HepG2 (cell line): ENCODE results near the gene RERE. TPM values are rescaled to one million over a fixed set of nuclear protein-coding genes. Genes with fewer than 3 reads are reported as not detected.

Experiments used
- ATAC-seq: fragments of 200-7000 bp; cut with Tn5 transposase; 3 replicates; pipeline ENCODE4 v1.9.1; 2020; ENCODE audit warnings: mild to moderate bottlenecking, moderate library complexity
- BruUV-seq: library from RNA; stranded (reverse); fragments of 400-500 nt; replicated peaks from 2 replicates; lab custom pipeline; 2021; lab: Mats Ljungman, UMichigan
- CTCF ChIA-PET: fragments of 300-600 bp; formaldehyde crosslinking; extraction: SDS; loops from one replicate; lab custom pipeline; 2021; ENCODE audit warnings: low total read pairs, inconsistent platforms, low intra/inter-chr PET ratio; lab: Yijun Ruan, JAX
- POLR2A ChIA-PET: fragments of 350-600 bp; sonication (Branson Sonifier 250); formaldehyde crosslinking; loops from one replicate; lab custom pipeline; 2020; ENCODE audit warnings: antibody characterized with exemption, inconsistent platforms; lab: Yijun Ruan, JAX
- DNase-seq: peaks from one replicate; pipeline ENCODE4 v3.0.0-alpha.2; 2015; ENCODE audit warnings: low spot score
- FAIRE-seq: peaks from 3 replicates; lab custom pipeline; 2011; peaks lifted over from hg19 to GRCh38; lab: Jason Lieb, UNC
- H2AFZ ChIP-seq: one replicate; pipeline ENCODE4 v1.6.1; 2011; ENCODE audit warnings: low read length, inconsistent platforms
- H3K27ac ChIP-seq: fragments of 300-600 bp; 3 replicates; pipeline ENCODE4 v1.8.0; 2011; ENCODE audit warnings: mixed run types, mild to moderate bottlenecking, mixed read lengths, low read length, inconsistent platforms; ENCODE audit not compliant: insufficient read depth; ENCODE audit errors: extremely low read length
- H3K27me3 ChIP-seq, 2 experiments: fragments of 200-600 bp in 1 of 2; 2 replicates in 1 of 2; 3 replicates in 1 of 2; pipeline versions ENCODE4 v1.6.0 to v1.8.0; 2011; ENCODE audit warnings: low read length in 2 of 2, mild to moderate bottlenecking in 2 of 2, moderate library complexity in 2 of 2, inconsistent platforms in 1 of 2; ENCODE audit not compliant: insufficient read depth in 2 of 2, control insufficient read depth in 1 of 2
- H3K36me3 ChIP-seq, 2 experiments: fragments of 200-600 bp in 1 of 2; replicated peaks in 1 of 2; 2 replicates in 1 of 2; 3 replicates in 1 of 2; pipeline versions ENCODE4 v1.5.1 to v1.8.0; 2011; ENCODE audit warnings: low read length in 2 of 2, inconsistent platforms in 1 of 2; ENCODE audit not compliant: insufficient read depth in 2 of 2, control insufficient read depth in 1 of 2
- H3K4me1 ChIP-seq: 2 replicates; pipeline ENCODE4 v1.5.1; 2012; ENCODE audit warnings: low read length, inconsistent platforms; ENCODE audit not compliant: insufficient read depth
- H3K4me2 ChIP-seq: 2 replicates; pipeline ENCODE4 v1.6.0; 2011; ENCODE audit warnings: low read depth, low read length, inconsistent platforms
- H3K4me3 ChIP-seq, 3 experiments: fragments of 200-600 bp in 1 of 3; sonication (generic), shearing (Covaris generic) in 1 of 3; replicated peaks in 1 of 3; 2 replicates each; pipeline ENCODE4 v1.5.1; 2011 to 2016; ENCODE audit warnings: low read length in 3 of 3, inconsistent platforms in 2 of 3, low read depth in 2 of 3, mild to moderate bottlenecking in 2 of 3, control low read depth in 1 of 3, mixed read lengths in 1 of 3; ENCODE audit not compliant: insufficient read depth in 1 of 3
- H3K79me2 ChIP-seq: one replicate; pipeline ENCODE4 v1.6.1; 2011; ENCODE audit warnings: low read length, inconsistent platforms; ENCODE audit not compliant: insufficient read depth
- H3K9ac ChIP-seq: 2 replicates; pipeline ENCODE4 v1.6.0; 2011; ENCODE audit warnings: mild to moderate bottlenecking, low read depth, low read length, inconsistent platforms; ENCODE audit not compliant: insufficient read depth
- H3K9me3 ChIP-seq: 2 replicates; pipeline ENCODE4 v1.5.1; 2012; ENCODE audit warnings: mild to moderate bottlenecking, low read length
- H4K20me1 ChIP-seq: 2 replicates; pipeline ENCODE4 v1.6.0; 2011; ENCODE audit warnings: inconsistent platforms, mild to moderate bottlenecking, low read length, moderate library complexity; ENCODE audit not compliant: insufficient read depth
- ARID5B ChIP-seq: IDR thresholded peaks from 2 replicates; pipeline ENCODE4 v1.4.0; 2020; ENCODE audit warnings: mild to moderate bottlenecking, missing genetic modification reagents
- BORCS8-MEF2B ChIP-seq: sonication (generic); formaldehyde crosslinking; IDR thresholded peaks from 2 replicates; pipeline ENCODE4 v1.8.0; 2022; ENCODE audit warnings: mild to moderate bottlenecking, missing genetic modification reagents
- BRCA1 ChIP-seq: sonication (generic); formaldehyde crosslinking; IDR thresholded peaks from 2 replicates; pipeline ENCODE4 v1.4.0; 2020; ENCODE audit warnings: missing genetic modification reagents
- CBX2 ChIP-seq, 2 experiments: fragments of 200-600 bp in 1 of 2; sonication (generic); formaldehyde crosslinking in 1 of 2; IDR thresholded peaks; 2 replicates each; pipeline versions ENCODE4 v1.7.0 to v1.8.1; 2018 to 2022; ENCODE audit warnings: low read depth in 2 of 2, low read length in 1 of 2, mild to moderate bottlenecking in 1 of 2, missing genetic modification reagents in 1 of 2
- ETV5 ChIP-seq: IDR thresholded peaks from 2 replicates; pipeline ENCODE4 v1.6.1; 2018; ENCODE audit warnings: missing biosample characterization, missing genetic modification reagents, inconsistent platforms, borderline replicate concordance
- HIVEP1 ChIP-seq: sonication (generic); formaldehyde crosslinking; IDR thresholded peaks from 2 replicates; pipeline ENCODE4 v1.4.0; 2020; ENCODE audit warnings: mild to moderate bottlenecking, missing genetic modification reagents
- HOXA5 ChIP-seq: sonication (generic); formaldehyde crosslinking; IDR thresholded peaks from 2 replicates; pipeline ENCODE4 v1.4.0; 2020; ENCODE audit warnings: missing genetic modification reagents
- MED8 ChIP-seq: sonication (generic); formaldehyde crosslinking; IDR thresholded peaks from 2 replicates; pipeline ENCODE4 v1.8.1; 2023; ENCODE audit warnings: mild to moderate bottlenecking, missing genetic modification reagents; ENCODE audit not compliant: insufficient replicate concordance
- NAIF1 ChIP-seq: sonication (generic); formaldehyde crosslinking; IDR thresholded peaks from 2 replicates; pipeline ENCODE4 v1.5.0; 2020; ENCODE audit warnings: mild to moderate bottlenecking, missing genetic modification reagents, borderline replicate concordance
- POLR2AphosphoS2 ChIP-seq: IDR thresholded peaks from 2 replicates; pipeline ENCODE4 v1.6.1; 2011; ENCODE audit warnings: low read depth, low read length, improper control_type of control experiment
- RARG ChIP-seq: sonication (generic); formaldehyde crosslinking; IDR thresholded peaks from 2 replicates; pipeline ENCODE4 v1.4.0; 2020; ENCODE audit warnings: low read depth, mild to moderate bottlenecking, missing genetic modification reagents
- SATB2 ChIP-seq: sonication (generic); formaldehyde crosslinking; IDR thresholded peaks from 2 replicates; pipeline ENCODE4 v1.5.0; 2020; ENCODE audit warnings: missing genetic modification reagents
- XRCC5 ChIP-seq: fragments of 200-400 bp; formaldehyde crosslinking; optimal IDR thresholded peaks from 2 replicates; pipeline ENCODE3; 2017; ENCODE audit warnings: mild to moderate bottlenecking, low read length
- ZBTB20 ChIP-seq: sonication (generic); formaldehyde crosslinking; IDR thresholded peaks from 2 replicates; pipeline ENCODE4 v1.8.1; 2023; ENCODE audit warnings: missing genetic modification reagents, low read depth, mild to moderate bottlenecking, borderline replicate concordance
- ZNF441 ChIP-seq: sonication (generic); formaldehyde crosslinking; IDR thresholded peaks from 2 replicates; pipeline ENCODE4 v1.7.0; 2021; ENCODE audit warnings: missing genetic modification reagents, borderline replicate concordance
- ZNF446 ChIP-seq: sonication (generic); formaldehyde crosslinking; IDR thresholded peaks from 2 replicates; pipeline ENCODE4 v1.5.0; 2020; ENCODE audit warnings: mild to moderate bottlenecking, missing genetic modification reagents
- ZNF451 ChIP-seq: sonication (generic); formaldehyde crosslinking; IDR thresholded peaks from 2 replicates; pipeline ENCODE4 v1.5.0; 2020; ENCODE audit warnings: mild to moderate bottlenecking, missing genetic modification reagents
- ZNF512B ChIP-seq: sonication (generic); formaldehyde crosslinking; IDR thresholded peaks from 2 replicates; pipeline ENCODE4 v1.5.1; 2020; ENCODE audit warnings: missing genetic modification reagents, mild to moderate bottlenecking, borderline replicate concordance
- ZNF563 ChIP-seq: sonication (generic); formaldehyde crosslinking; IDR thresholded peaks from 2 replicates; pipeline ENCODE4 v1.8.0; 2022; ENCODE audit warnings: mild to moderate bottlenecking, moderate library complexity, missing genetic modification reagents
- WGBS: methylation state at CpG from one replicate; pipeline ENCODE4 v1.1.6; 2017; ENCODE audit warnings: low lambda C conversion rate; 5-methylcytosine and 5-hydroxymethylcytosine counted together
- in situ Hi-C: cut with HindIII; loops from 2 replicates; pipeline ENCODE4 v1.10.0; 2017; ENCODE audit warnings: low pct_unique_long_range_greater_than_20kb; ENCODE audit not compliant: extremely low pct_ligation_motif_present
- intact Hi-C: fragments of 100-400 bp; cut with micrococcal nuclease; formaldehyde crosslinking; loops from one replicate; pipeline ENCODE4 v1.10.0; 2022; ENCODE audit not compliant: unreplicated experiment
- polyA plus RNA-seq, 8 experiments: library from polyadenylated mRNA; depleted of rRNA in 3 of 8; stranded (reverse) in 7 of 8; unstranded in 1 of 8; fragments of >200 nt; fragmentation: Illumina TruSeq in 4 of 8; extraction: Trizol in 4 of 8; gene quantifications; 2 replicates each; pipeline versions ENCODE4 v1.2.1 to v1.2.3, GENCODE V29; 2011 to 2016; ENCODE audit warnings: low read depth in 4 of 8, missing spikeins in 1 of 8, mixed read lengths in 1 of 8; ENCODE audit not compliant: insufficient read depth in 1 of 8
- total RNA-seq, 5 experiments: library from RNA; depleted of rRNA; stranded (reverse); fragments of >200 nt; fragmentation: Illumina TruSeq; extraction: Trizol; gene quantifications; 2 replicates each; pipeline ENCODE4 v1.2.3, GENCODE V29; 2016; ENCODE audit warnings: low read depth in 1 of 5

RERE gene
- total and polyA plus RNA-seq, 2 of the 13 experiments (the other 11 are each of a cell fraction or from before 2014, with no cell fraction given) = 18.3 to 21.9 TPM

DNA sequence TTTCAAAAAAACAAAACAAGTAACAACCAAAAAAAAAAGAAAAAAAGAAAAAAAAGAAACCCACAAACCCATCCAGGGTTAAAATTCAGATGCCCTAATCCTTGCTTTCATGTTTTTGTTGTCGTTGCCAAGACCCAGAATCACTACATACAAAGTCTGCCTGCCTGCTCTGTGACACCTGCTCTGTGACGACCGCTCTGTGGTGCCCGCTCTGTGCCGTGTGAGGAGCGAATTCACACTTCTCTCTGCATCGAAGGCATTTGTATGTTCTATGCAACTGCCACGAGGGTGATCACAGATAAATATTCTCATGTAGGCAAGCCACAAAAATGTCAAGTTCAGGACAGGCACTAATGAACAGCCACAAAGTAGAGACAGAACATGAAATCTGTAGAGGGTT is 321.0 kb downstream of the RERE start:
- FAIRE-seq = no peak
- H3K4me2 ChIP-seq = no peak overlapping the region
- 0 out of 2 replicates have a peak, but pooled peaks cover 3% of the 10 kb centered on the region for H4K20me1 ChIP-seq
- no peaks in the 10 kb centered on the region for H3K9me3 ChIP-seq
- H3K27ac ChIP-seq = no peak overlapping the region
- H3K4me3 ChIP-seq = no peak overlapping the region
- H3K27me3 ChIP-seq = no peaks in the 10 kb centered on the region
- H3K4me1 ChIP-seq = no peaks in the 10 kb centered on the region
- DNase-seq = no peak
- in situ Hi-C loops (no loop called here), intact Hi-C loops (no loop called here)
- H3K9ac ChIP-seq = no peak overlapping the region
- POLR2A ChIA-PET = no interaction called here
- BruUV-seq = no TSS peak
- peaks cover 4% of the 10 kb centered on the region for H3K79me2 ChIP-seq
- WGBS = 91% methylated on average over 8 of the region's 8 CpGs
- no peak overlapping the region for H2AFZ ChIP-seq
- H3K36me3 ChIP-seq = peaks cover 19 to 52% of the 10 kb centered on the region in 2 experiments; a peak in 4 of 5 replicates
- CTCF ChIA-PET = no interaction called here
- TF ChIP-seq RARG (CRISPR knock-in tag) = no peak
- no peak for TF ChIP-seq ZNF512B (CRISPR knock-in tag)
- no peak for TF ChIP-seq POLR2AphosphoS2
- TF ChIP-seq CBX2 (IDR thresholded peaks at IDR 0.05; ENCODE audit: low read depth, low read length) = no peak
- no peak for TF ChIP-seq CBX2 (CRISPR knock-in tag; IDR thresholded peaks at IDR 0.05; ENCODE audit: low read depth)
- TF ChIP-seq ZNF563 = no peak
- no peak for TF ChIP-seq ZNF441 (CRISPR knock-in tag)
- no peak for TF ChIP-seq ETV5 (CRISPR knock-in tag)
- no peak for TF ChIP-seq ARID5B (CRISPR knock-in tag)
- TF ChIP-seq BORCS8-MEF2B (CRISPR knock-in tag) = no peak
- no peak for TF ChIP-seq BRCA1
- TF ChIP-seq ZBTB20 (CRISPR knock-in tag) = no peak
- no peak for TF ChIP-seq NAIF1 (CRISPR knock-in tag)
- TF ChIP-seq ZNF446 = no peak
- no peak for TF ChIP-seq ZNF451 (CRISPR knock-in tag)
- no peak for TF ChIP-seq HIVEP1
- TF ChIP-seq HOXA5 = no peak
- TF ChIP-seq MED8 (CRISPR knock-in tag) = no peak
- no peak for TF ChIP-seq XRCC5
- no peak for TF ChIP-seq SATB2 (CRISPR knock-in tag)
- no peak for ATAC-seq
